IPS-NIHi11 (cell line): ENCODE data around the gene PHPT1.

ENCODE experiments used
- DNase-seq: peaks from one replicate; pipeline ENCODE4 v3.0.0; 2012; ENCODE audit warnings: mixed read lengths, low spot score

PHPT1 gene

GRCh38 chr9:136823136-136824046 is 25.8 kb upstream of the PHPT1 start:
- DNase-seq: no peak

- DNase-seq: no peak
Observed at GRCh38 chr9:136824496-136825225, 24.5 kb upstream of the PHPT1 start.

GRCh38 chr9:136825295-136826187 is 23.7 kb upstream of the PHPT1 start:
- DNase-seq: no peak

- no peak for DNase-seq
Observed at GRCh38 chr9:136826188-136826541, 23.0 kb upstream of the PHPT1 start.

GRCh38 chr9:136826703-136827582 is 22.3 kb upstream of the PHPT1 start:
- no peak for DNase-seq

GRCh38 chr9:136827794-136828473 is 21.3 kb upstream of the PHPT1 start:
- no peak for DNase-seq

GRCh38 chr9:136828474-136829140 is 20.6 kb upstream of the PHPT1 start:
- DNase-seq: no peak

- DNase-seq: peak; percentile 26
Observed at GRCh38 chr9:136829412-136829811, 19.8 kb upstream of the PHPT1 start.

- DNase-seq: peak; percentile 17
Observed at GRCh38 chr9:136829981-136830885, 19.0 kb upstream of the PHPT1 start.

GRCh38 chr9:136831002-136831719 is 18.0 kb upstream of the PHPT1 start:
- DNase-seq: no peak

GRCh38 chr9:136831720-136832104 is 17.5 kb upstream of the PHPT1 start:
- DNase-seq: no peak

- no peak for DNase-seq
Observed at GRCh38 chr9:136832581-136832980, 16.6 kb upstream of the PHPT1 start.

- peak; percentile 6 for DNase-seq
Observed at GRCh38 chr9:136833381-136834048, 15.7 kb upstream of the PHPT1 start.

- DNase-seq: no peak
Observed at GRCh38 chr9:136835162-136835931, 13.9 kb upstream of the PHPT1 start.

- no peak for DNase-seq
Observed at GRCh38 chr9:136835932-136836904, 13.0 kb upstream of the PHPT1 start.
